ENCODE results near the gene KPNA3.

DNA sequence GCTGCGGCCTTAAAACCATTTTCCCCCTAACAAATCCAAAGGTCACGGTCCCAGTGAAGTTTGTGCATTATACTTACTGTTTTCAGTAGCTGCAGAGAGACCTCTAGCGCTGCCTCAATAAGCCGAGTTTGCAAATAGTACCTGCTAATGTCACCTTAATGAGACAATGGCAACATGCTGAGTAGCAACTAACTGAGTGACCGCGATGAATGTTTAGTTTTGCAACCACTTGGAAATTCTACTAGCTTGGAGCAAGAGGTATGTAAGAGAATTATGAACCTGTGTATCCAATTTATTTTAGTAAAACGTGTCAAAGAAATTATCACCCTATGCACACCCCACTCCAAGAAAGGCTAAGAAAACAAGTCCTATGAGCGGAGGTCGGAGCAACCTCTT lies 1.2 kb downstream of the KPNA3 start:
- TF ChIP-seq, protein P1, sequence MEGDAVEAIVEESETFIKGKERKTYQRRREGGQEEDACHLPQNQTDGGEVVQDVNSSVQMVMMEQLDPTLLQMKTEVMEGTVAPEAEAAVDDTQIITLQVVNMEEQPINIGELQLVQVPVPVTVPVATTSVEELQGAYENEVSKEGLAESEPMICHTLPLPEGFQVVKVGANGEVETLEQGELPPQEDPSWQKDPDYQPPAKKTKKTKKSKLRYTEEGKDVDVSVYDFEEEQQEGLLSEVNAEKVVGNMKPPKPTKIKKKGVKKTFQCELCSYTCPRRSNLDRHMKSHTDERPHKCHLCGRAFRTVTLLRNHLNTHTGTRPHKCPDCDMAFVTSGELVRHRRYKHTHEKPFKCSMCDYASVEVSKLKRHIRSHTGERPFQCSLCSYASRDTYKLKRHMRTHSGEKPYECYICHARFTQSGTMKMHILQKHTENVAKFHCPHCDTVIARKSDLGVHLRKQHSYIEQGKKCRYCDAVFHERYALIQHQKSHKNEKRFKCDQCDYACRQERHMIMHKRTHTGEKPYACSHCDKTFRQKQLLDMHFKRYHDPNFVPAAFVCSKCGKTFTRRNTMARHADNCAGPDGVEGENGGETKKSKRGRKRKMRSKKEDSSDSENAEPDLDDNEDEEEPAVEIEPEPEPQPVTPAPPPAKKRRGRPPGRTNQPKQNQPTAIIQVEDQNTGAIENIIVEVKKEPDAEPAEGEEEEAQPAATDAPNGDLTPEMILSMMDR (conservative IDR thresholded peaks at IDR 0.05 in 1 of 2, IDR thresholded peaks at IDR 0.05 in 1 of 2; ENCODE audit: extremely low read depth in 1 of 2, insufficient read depth in 1 of 2, low read depth in 1 of 2, low read length in 2 of 2), result peak in 1 of 2 donors; percentile 22
- TF ChIP-seq EZH2 (IDR thresholded peaks at IDR 0.05; ENCODE audit: borderline replicate concordance, low read length), result no peak

All from mammary epithelial cell (primary cell).